ENCODE measurements around the gene USP17L20. TPM values are rescaled to one million over a fixed set of nuclear protein-coding genes. Genes with fewer than 3 reads are reported as not detected.

Gene USP17L20
- total RNA-seq, 1 experiment from 2014 or later: not detected

Other genes starting within 250 kb of the USP17L20 start
- gene FAM90A26, start 87.7 kb upstream of the USP17L20 start, total RNA-seq (2014; rRNA removed; shearing (Covaris generic)): not detected in 2 replicates
- gene USP17L10, start 47.5 kb upstream of the USP17L20 start, total RNA-seq (2014; rRNA removed; shearing (Covaris generic)): not detected in 2 replicates
- not detected in 2 replicates for gene USP17L11, start 42.7 kb upstream of the USP17L20 start, total RNA-seq (2014; rRNA removed; shearing (Covaris generic))
- not detected in 2 replicates for gene USP17L12, start 38.0 kb upstream of the USP17L20 start, total RNA-seq (2014; rRNA removed; shearing (Covaris generic))
- gene USP17L13, start 33.2 kb upstream of the USP17L20 start, total RNA-seq (2014; rRNA removed; shearing (Covaris generic)): not detected in 2 replicates
- not detected in 2 replicates for gene USP17L15, start 23.7 kb upstream of the USP17L20 start, total RNA-seq (2014; rRNA removed; shearing (Covaris generic))
- gene USP17L17, start 14.2 kb upstream of the USP17L20 start, total RNA-seq (2014; rRNA removed; shearing (Covaris generic)): not detected in 2 replicates
- gene USP17L18, start 9.5 kb upstream of the USP17L20 start, total RNA-seq (2014; rRNA removed; shearing (Covaris generic)): not detected in 2 replicates
- not detected in 2 replicates for gene USP17L19, start 4.7 kb upstream of the USP17L20 start, total RNA-seq (2014; rRNA removed; shearing (Covaris generic))
- gene USP17L21, start 4.7 kb downstream of the USP17L20 start, total RNA-seq (2014; rRNA removed; shearing (Covaris generic)): not detected in 2 replicates
- gene USP17L22, start 9.5 kb downstream of the USP17L20 start, total RNA-seq (2014; rRNA removed; shearing (Covaris generic)): not detected in 2 replicates
- gene USP17L24, start 67.0 kb downstream of the USP17L20 start, total RNA-seq (2014; rRNA removed; shearing (Covaris generic)): not detected in 2 replicates
- not detected in 2 replicates for gene USP17L25, start 71.8 kb downstream of the USP17L20 start, total RNA-seq (2014; rRNA removed; shearing (Covaris generic))
- gene USP17L26, start 76.5 kb downstream of the USP17L20 start, total RNA-seq (2014; rRNA removed; shearing (Covaris generic)): not detected in 2 replicates
- gene USP17L5, start 81.3 kb downstream of the USP17L20 start, total RNA-seq (2014; rRNA removed; shearing (Covaris generic)): not detected in 2 replicates
- not detected in 2 replicates for gene USP17L27, start 86.0 kb downstream of the USP17L20 start, total RNA-seq (2014; rRNA removed; shearing (Covaris generic))
- gene USP17L28, start 90.8 kb downstream of the USP17L20 start, total RNA-seq (2014; rRNA removed; shearing (Covaris generic)): not detected in 2 replicates
- not detected in 2 replicates for gene USP17L29, start 95.5 kb downstream of the USP17L20 start, total RNA-seq (2014; rRNA removed; shearing (Covaris generic))
- not detected in 2 replicates for gene USP17L30, start 105.0 kb downstream of the USP17L20 start, total RNA-seq (2014; rRNA removed; shearing (Covaris generic))
- gene DEFB131A, start 186.3 kb downstream of the USP17L20 start, total RNA-seq (2014; rRNA removed; shearing (Covaris generic)): not detected in 2 replicates

Measured in SJCRH30 (cell line).